Mesenchymal stem cell (in vitro differentiated cells and primary cell): ENCODE measurements around the gene OR4E2.

ENCODE experiments used
- DNase-seq: peaks from one replicate; pipeline ENCODE4 v3.0.0-alpha.2; 2013
- H2AFZ ChIP-seq: one replicate; pipeline ENCODE4 v1.6.1; 2013; ENCODE audit warnings: low read depth, mild to moderate bottlenecking, control low read depth, inconsistent platforms, low read length, moderate library complexity
- H2AK5ac ChIP-seq: 2 replicates; pipeline ENCODE4 v1.6.1; 2013; ENCODE audit warnings: low read length, moderate library complexity, mild to moderate bottlenecking, inconsistent platforms; ENCODE audit not compliant: severe bottlenecking
- H2BK120ac ChIP-seq: one replicate; pipeline ENCODE4 v1.6.1; 2013; ENCODE audit warnings: low read depth, mild to moderate bottlenecking, inconsistent platforms, low read length, moderate library complexity
- H2BK12ac ChIP-seq, 2 experiments: one replicate each; pipeline ENCODE4 v1.6.1; 2013; ENCODE audit warnings: inconsistent platforms in 2 of 2, low read length in 2 of 2, mild to moderate bottlenecking in 2 of 2, moderate library complexity in 2 of 2, control low read depth in 1 of 2
- H2BK15ac ChIP-seq: one replicate; pipeline ENCODE4 v1.6.1; 2013; ENCODE audit warnings: mild to moderate bottlenecking, low read depth, inconsistent platforms; ENCODE audit not compliant: poor library complexity, severe bottlenecking
- H2BK5ac ChIP-seq: 2 replicates; pipeline ENCODE4 v1.6.1; 2013; ENCODE audit warnings: low read depth, mild to moderate bottlenecking, low read length, control low read depth, inconsistent platforms; ENCODE audit not compliant: poor library complexity, severe bottlenecking
- H3K14ac ChIP-seq, 2 experiments: one replicate each; pipeline ENCODE4 v1.6.1; 2013; ENCODE audit warnings: inconsistent platforms in 2 of 2, low read length in 2 of 2, control low read depth in 1 of 2, mild to moderate bottlenecking in 1 of 2, moderate library complexity in 1 of 2
- H3K18ac ChIP-seq, 2 experiments: one replicate each; pipeline ENCODE4 v1.6.1; 2013; ENCODE audit warnings: inconsistent platforms in 2 of 2, low read length in 2 of 2, control low read depth in 1 of 2, low read depth in 1 of 2, mild to moderate bottlenecking in 1 of 2
- H3K23ac ChIP-seq, 2 experiments: one replicate each; pipeline ENCODE4 v1.6.1; 2013; ENCODE audit warnings: inconsistent platforms in 2 of 2, low read length in 2 of 2, mild to moderate bottlenecking in 2 of 2, moderate library complexity in 2 of 2, control low read depth in 1 of 2
- H3K27ac ChIP-seq: 2 replicates; pipeline ENCODE4 v1.5.1; 2013; ENCODE audit warnings: mild to moderate bottlenecking, moderate library complexity, low read length, control low read depth, inconsistent platforms; ENCODE audit not compliant: poor library complexity, severe bottlenecking
- H3K27me3 ChIP-seq, 2 experiments: 2 replicates each; pipeline versions ENCODE4 v1.6.1 to v1.7.0; 2013; ENCODE audit warnings: low read length in 2 of 2, mild to moderate bottlenecking in 2 of 2, moderate library complexity in 2 of 2, control low read depth in 1 of 2, inconsistent platforms in 1 of 2; ENCODE audit not compliant: control insufficient read depth in 1 of 2, insufficient read depth in 1 of 2
- H3K36me3 ChIP-seq, 2 experiments: 2 replicates each; pipeline versions ENCODE4 v1.6.1 to v1.7.0; 2013; ENCODE audit warnings: low read length in 2 of 2, control low read depth in 1 of 2, inconsistent platforms in 1 of 2, low read depth in 1 of 2, mild to moderate bottlenecking in 1 of 2; ENCODE audit not compliant: insufficient read depth in 2 of 2, control insufficient read depth in 1 of 2
- H3K4ac ChIP-seq, 2 experiments: one replicate each; pipeline ENCODE4 v1.6.1; 2013; ENCODE audit warnings: inconsistent platforms in 2 of 2, low read length in 2 of 2, mild to moderate bottlenecking in 2 of 2, moderate library complexity in 2 of 2, control low read depth in 1 of 2, low read depth in 1 of 2
- H3K4me1 ChIP-seq: 2 replicates; pipeline ENCODE4 v1.6.1; 2013; ENCODE audit warnings: low read depth, low read length, control low read depth; ENCODE audit not compliant: control insufficient read depth, insufficient read depth
- H3K4me2 ChIP-seq: 2 replicates; pipeline ENCODE4 v1.6.1; 2013; ENCODE audit warnings: low read length, mild to moderate bottlenecking, inconsistent platforms; ENCODE audit not compliant: poor library complexity, severe bottlenecking
- H3K4me3 ChIP-seq, 2 experiments: 2 replicates each; pipeline versions ENCODE4 v1.5.1 to v1.7.0; 2013; ENCODE audit warnings: low read length in 2 of 2, mild to moderate bottlenecking in 2 of 2, control low read depth in 1 of 2, low read depth in 1 of 2; ENCODE audit not compliant: insufficient read depth in 1 of 2
- H3K79me1 ChIP-seq: replicated peaks from 2 replicates; pipeline ENCODE4 v1.6.1; 2013; ENCODE audit warnings: mild to moderate bottlenecking, control low read depth, low read length, inconsistent platforms; ENCODE audit not compliant: poor library complexity, severe bottlenecking
- H3K9ac ChIP-seq: 2 replicates; pipeline ENCODE4 v1.7.0; 2013; ENCODE audit warnings: mild to moderate bottlenecking, low read length, moderate library complexity
- H3K9me3 ChIP-seq: 2 replicates; pipeline ENCODE4 v1.7.0; 2013; ENCODE audit warnings: mild to moderate bottlenecking, low read length; ENCODE audit not compliant: control insufficient read depth
- H4K8ac ChIP-seq: one replicate; pipeline ENCODE4 v1.6.1; 2013; ENCODE audit warnings: inconsistent platforms, mild to moderate bottlenecking, low read length, moderate library complexity
- H4K91ac ChIP-seq: one replicate; pipeline ENCODE4 v1.6.1; 2013; ENCODE audit warnings: mild to moderate bottlenecking, low read length, inconsistent platforms
- WGBS: methylation state at CpG from one replicate; pipeline ENCODE4 v1.1.7; 2013; ENCODE audit warnings: mixed read lengths; 5-methylcytosine and 5-hydroxymethylcytosine counted together

The OR4E2 gene

GRCh38 chr14:21654215-21654614 is 580 bp downstream of the OR4E2 start:
- 89% methylated on average over 5 of the region's 5 CpGs for WGBS
- Histone ChIP-seq H3K4me1 (no peaks in the 10 kb centered on the region), H3K36me3 (no peaks in the 10 kb centered on the region), H3K4me2 (no peak overlapping the region), H2AFZ (peak overlapping the region; percentile 27), H2BK12ac (no peak overlapping the region), H3K23ac (no peak overlapping the region), H3K9me3 (no peaks in the 10 kb centered on the region), H2BK5ac (no peak overlapping the region), H3K4me3 (no peak overlapping the region), H3K79me1 (no peaks in the 10 kb centered on the region), H3K4ac (no peak overlapping the region), H2BK15ac (no peak overlapping the region), H3K27me3 (no peaks in the 10 kb centered on the region), H3K18ac (peak overlapping the region in 1 of 2 experiments; percentile 73), H3K14ac (peak overlapping the region in 1 of 2 experiments; percentile 96), H3K9ac (no peak overlapping the region), H4K8ac (no peak overlapping the region), H3K27ac (no peak overlapping the region), H2BK120ac (no peak overlapping the region), H4K91ac (no peak overlapping the region), H2AK5ac (no peak overlapping the region)
- no peak for DNase-seq

GRCh38 chr14:21656980-21657379 is 3.3 kb downstream of the OR4E2 start:
- no peak overlapping the region for H2AK5ac ChIP-seq
- H3K4me3 ChIP-seq: no peak overlapping the region
- no peak overlapping the region for H2BK12ac ChIP-seq
- H3K18ac ChIP-seq: no peak overlapping the region
- no peaks in the 10 kb centered on the region for H3K9me3 ChIP-seq
- no peak overlapping the region for H3K9ac ChIP-seq
- H4K8ac ChIP-seq: no peak overlapping the region
- H2BK15ac ChIP-seq: no peak overlapping the region
- H3K4ac ChIP-seq: no peak overlapping the region
- no peaks in the 10 kb centered on the region for H3K4me1 ChIP-seq
- H4K91ac ChIP-seq: no peak overlapping the region
- no peaks in the 10 kb centered on the region for H3K79me1 ChIP-seq
- H3K27ac ChIP-seq: no peak overlapping the region
- H2BK120ac ChIP-seq: no peak overlapping the region
- no peak overlapping the region for H3K23ac ChIP-seq
- no peak overlapping the region for H2BK5ac ChIP-seq
- H3K36me3 ChIP-seq: no peaks in the 10 kb centered on the region
- 64% methylated on average over 1 of the region's 1 CpG for WGBS
- no peak overlapping the region for H3K4me2 ChIP-seq
- DNase-seq: no peak
- H3K27me3 ChIP-seq: no peaks in the 10 kb centered on the region
- no peak overlapping the region for H2AFZ ChIP-seq
- no peak overlapping the region for H3K14ac ChIP-seq

GRCh38 chr14:21668377-21668776 is 14.7 kb downstream of the OR4E2 start:
- no CpG with 5 or more reads among the region's 3 CpGs for WGBS
- H2BK5ac ChIP-seq: no peak overlapping the region
- H4K91ac ChIP-seq: no peak overlapping the region
- no peaks in the 10 kb centered on the region for H3K9me3 ChIP-seq
- H3K36me3 ChIP-seq: no peaks in the 10 kb centered on the region
- H3K14ac ChIP-seq: no peak overlapping the region
- H4K8ac ChIP-seq: no peak overlapping the region
- H2BK120ac ChIP-seq: no peak overlapping the region
- no peak overlapping the region for H3K4me2 ChIP-seq
- H3K27me3 ChIP-seq: no peaks in the 10 kb centered on the region
- H2BK15ac ChIP-seq: no peak overlapping the region
- H3K27ac ChIP-seq: no peak overlapping the region
- H3K4me1 ChIP-seq: peaks cover 3% of the 10 kb centered on the region
- no peak overlapping the region for H3K9ac ChIP-seq
- H3K4me3 ChIP-seq: no peak overlapping the region
- no peak overlapping the region for H2BK12ac ChIP-seq
- no peaks in the 10 kb centered on the region for H3K79me1 ChIP-seq
- no peak overlapping the region for H3K18ac ChIP-seq
- no peak overlapping the region for H2AK5ac ChIP-seq
- no peak overlapping the region for H3K23ac ChIP-seq
- DNase-seq: peak; percentile 91
- no peak overlapping the region for H2AFZ ChIP-seq
- no peak overlapping the region for H3K4ac ChIP-seq

- Histone ChIP-seq H3K4ac (no peak overlapping the region), H4K91ac (no peak overlapping the region), H3K4me3 (no peak overlapping the region), H2AK5ac (no peak overlapping the region), H3K36me3 (no peaks in the 10 kb centered on the region), H2AFZ (no peak overlapping the region), H3K27me3 (no peaks in the 10 kb centered on the region), H2BK5ac (no peak overlapping the region), H3K23ac (no peak overlapping the region), H2BK12ac (no peak overlapping the region), H3K4me2 (no peak overlapping the region), H3K27ac (no peak overlapping the region), H3K4me1 (peaks cover 3% of the 10 kb centered on the region), H3K9ac (no peak overlapping the region), H2BK120ac (no peak overlapping the region), H3K9me3 (no peaks in the 10 kb centered on the region), H3K14ac (no peak overlapping the region), H2BK15ac (no peak overlapping the region), H4K8ac (no peak overlapping the region), H3K18ac (no peak overlapping the region), H3K79me1 (no peaks in the 10 kb centered on the region)
- DNase-seq: no peak
Measured at GRCh38 chr14:21669284-21669683, 15.6 kb downstream of the OR4E2 start.
